GM12864 (cell line): ENCODE data around the gene PTK6.

Experiments
- DNase-seq: peaks from one replicate; pipeline ENCODE4 v3.0.0-alpha.2; 2011; ENCODE audit warnings: low read depth
- H3K4me3 ChIP-seq: 2 replicates; pipeline ENCODE4 v1.5.1; 2011; ENCODE audit warnings: mild to moderate bottlenecking, low read depth, low read length, control low read depth
- CTCF ChIP-seq: IDR thresholded peaks from 2 replicates; pipeline ENCODE4 v1.5.1; 2011; ENCODE audit warnings: low read depth, mild to moderate bottlenecking, moderate library complexity, low read length, control low read depth, inconsistent platforms; ENCODE audit errors: missing control alignments

Gene PTK6

DNA sequence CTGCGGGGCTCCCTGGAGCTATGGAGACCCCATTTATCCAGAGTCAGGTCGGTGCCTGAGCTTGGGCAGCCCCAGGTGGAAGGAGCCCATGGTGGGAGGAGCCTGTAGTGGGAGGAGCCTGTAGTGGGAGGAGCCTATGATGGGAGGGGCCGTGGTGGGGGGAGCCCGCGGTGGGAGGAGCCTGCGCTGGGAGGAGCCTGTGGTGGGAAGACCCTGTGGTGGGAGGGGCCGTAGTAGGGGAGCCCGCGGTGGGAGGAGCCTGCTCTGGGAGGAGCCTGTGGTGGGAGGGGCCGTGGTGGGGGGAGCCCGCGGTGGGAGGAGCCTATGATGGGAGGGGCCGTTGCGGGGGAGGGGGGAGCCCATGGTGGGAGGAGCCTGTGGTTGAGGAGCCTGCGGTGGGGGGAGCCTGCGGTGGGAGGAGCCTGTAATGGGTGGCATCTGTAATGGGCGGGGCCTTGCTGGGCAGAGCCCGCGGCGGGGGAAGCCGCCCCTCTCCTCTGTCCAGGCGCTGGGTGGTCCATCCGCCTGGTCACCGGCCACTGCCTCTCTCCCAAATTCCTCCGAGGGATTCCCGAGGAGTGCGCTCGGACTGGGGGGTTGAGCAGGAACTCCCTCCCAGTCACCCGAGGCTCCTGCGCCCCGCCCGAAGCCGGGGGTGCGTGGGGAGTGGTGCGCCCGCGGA lies 16.2 kb upstream of the PTK6 start:
- peak; percentile 55 for DNase-seq
- no peak for TF ChIP-seq CTCF
- peak overlapping the region; percentile 47 for H3K4me3 ChIP-seq

GRCh38 chr20:63552481-63553249 lies 15.5 kb upstream of the PTK6 start:
- DNase-seq, result peak; percentile 65
- H3K4me3 ChIP-seq, result no peak overlapping the region
- no peak for TF ChIP-seq CTCF

- TF ChIP-seq CTCF, result no peak
- DNase-seq, result no peak
- H3K4me3 ChIP-seq, result no peak overlapping the region
Measured at GRCh38 chr20:63551068-63551467, 13.9 kb upstream of the PTK6 start.

GRCh38 chr20:63549679-63550282 lies 12.6 kb upstream of the PTK6 start:
- DNase-seq, result no peak
- H3K4me3 ChIP-seq, result no peak overlapping the region
- TF ChIP-seq CTCF, result no peak

GRCh38 chr20:63549019-63549418 lies 11.8 kb upstream of the PTK6 start:
- no peak overlapping the region for H3K4me3 ChIP-seq
- DNase-seq, result no peak
- TF ChIP-seq CTCF, result no peak

GRCh38 chr20:63548542-63548941 lies 11.4 kb upstream of the PTK6 start:
- no peak for DNase-seq
- H3K4me3 ChIP-seq, result no peak overlapping the region
- TF ChIP-seq CTCF, result no peak
